H9 (cell line): Measurements from ENCODE around the gene ERRFI1. TPM values are rescaled to one million over a fixed set of nuclear protein-coding genes. Genes with fewer than 3 reads are reported as not detected.

ENCODE experiments used
- DNase-seq: peaks from one replicate; pipeline ENCODE4 v3.0.0-alpha.2; 2017
- H2AFZ ChIP-seq: one replicate; pipeline ENCODE4 v1.6.1; 2013; ENCODE audit warnings: mild to moderate bottlenecking, low read length, control low read depth, moderate library complexity
- H2AK5ac ChIP-seq: 2 replicates; pipeline ENCODE4 v1.6.1; 2013; ENCODE audit warnings: low read length, control low read depth, mixed read lengths; ENCODE audit not compliant: insufficient read length
- H2BK120ac ChIP-seq: one replicate; pipeline ENCODE4 v1.6.1; 2013; ENCODE audit warnings: low read depth, mild to moderate bottlenecking, low read length, control low read depth, inconsistent platforms; ENCODE audit not compliant: poor library complexity, severe bottlenecking
- H2BK12ac ChIP-seq: 2 replicates; pipeline ENCODE4 v1.6.1; 2013; ENCODE audit warnings: low read length, control low read depth, mixed read lengths, low read depth; ENCODE audit not compliant: insufficient read length
- H2BK15ac ChIP-seq: 2 replicates; pipeline ENCODE4 v1.6.1; 2013; ENCODE audit warnings: low read depth, low read length, control low read depth
- H2BK20ac ChIP-seq: one replicate; pipeline ENCODE4 v1.6.1; 2013; ENCODE audit warnings: low read depth, mild to moderate bottlenecking, low read length, control low read depth, inconsistent platforms; ENCODE audit not compliant: poor library complexity, severe bottlenecking
- H2BK5ac ChIP-seq: 2 replicates; pipeline ENCODE4 v1.6.1; 2013; ENCODE audit warnings: low read length, control low read depth, mixed read lengths; ENCODE audit not compliant: insufficient read length
- H3K14ac ChIP-seq: 2 replicates; pipeline ENCODE4 v1.6.1; 2013; ENCODE audit warnings: low read length, control low read depth; ENCODE audit not compliant: insufficient read depth
- H3K18ac ChIP-seq: 2 replicates; pipeline ENCODE4 v1.6.1; 2013; ENCODE audit warnings: low read depth, mild to moderate bottlenecking, mixed read lengths, low read length, control low read depth; ENCODE audit not compliant: insufficient read length
- H3K23ac ChIP-seq: 2 replicates; pipeline ENCODE4 v1.6.1; 2013; ENCODE audit warnings: low read length, control low read depth, mixed read lengths, low read depth; ENCODE audit not compliant: insufficient read length
- H3K23me2 ChIP-seq: 2 replicates; pipeline ENCODE4 v1.6.1; 2013; ENCODE audit warnings: low read depth, mild to moderate bottlenecking, mixed read lengths, low read length, control low read depth; ENCODE audit not compliant: insufficient read length, poor library complexity, severe bottlenecking
- H3K27ac ChIP-seq: 2 replicates; pipeline ENCODE4 v1.5.1; 2013; ENCODE audit warnings: low read length, control low read depth, mixed read lengths, low read depth; ENCODE audit not compliant: insufficient read length
- H3K27me3 ChIP-seq: 2 replicates; pipeline ENCODE4 v1.6.1; 2013; ENCODE audit warnings: low read length, control low read depth, inconsistent platforms; ENCODE audit not compliant: insufficient read depth
- H3K4ac ChIP-seq: 2 replicates; pipeline ENCODE4 v1.6.1; 2013; ENCODE audit warnings: low read depth, mild to moderate bottlenecking, control low read depth, inconsistent platforms, low read length, moderate library complexity
- H3K4me1 ChIP-seq: 2 replicates; pipeline ENCODE4 v1.6.1; 2013; ENCODE audit warnings: low read length, control low read depth, inconsistent platforms; ENCODE audit not compliant: insufficient read depth
- H3K4me2 ChIP-seq: 2 replicates; pipeline ENCODE4 v1.6.1; 2013; ENCODE audit warnings: low read length, control low read depth, mixed read lengths; ENCODE audit not compliant: insufficient read length, insufficient read depth
- H3K56ac ChIP-seq: 2 replicates; pipeline ENCODE4 v1.6.1; 2013; ENCODE audit warnings: low read depth, mild to moderate bottlenecking, mixed read lengths, low read length, control low read depth; ENCODE audit not compliant: insufficient read length
- H3K79me1 ChIP-seq: 2 replicates; pipeline ENCODE4 v1.6.1; 2013; ENCODE audit warnings: low read depth, mild to moderate bottlenecking, moderate library complexity, low read length, control low read depth, inconsistent platforms; ENCODE audit not compliant: insufficient read depth, poor library complexity, severe bottlenecking
- H3K79me2 ChIP-seq: 2 replicates; pipeline ENCODE4 v1.6.1; 2013; ENCODE audit warnings: low read length, control low read depth, inconsistent platforms; ENCODE audit not compliant: insufficient read depth
- H3K9ac ChIP-seq: 2 replicates; pipeline ENCODE4 v1.6.1; 2013; ENCODE audit warnings: low read length, control low read depth, mixed read lengths; ENCODE audit not compliant: insufficient read length; ENCODE audit errors: extremely low read depth
- H3K9me3 ChIP-seq: one replicate; pipeline ENCODE4 v1.6.1; 2013; ENCODE audit warnings: low read depth, low read length, inconsistent platforms; ENCODE audit not compliant: control insufficient read depth
- H3T11ph ChIP-seq: one replicate; pipeline ENCODE4 v1.6.1; 2013; ENCODE audit warnings: mild to moderate bottlenecking, low read length, control low read depth, inconsistent platforms
- H4K20me1 ChIP-seq: one replicate; pipeline ENCODE4 v1.6.1; 2013; ENCODE audit not compliant: control insufficient read depth, insufficient read length, insufficient read depth
- H4K5ac ChIP-seq: 2 replicates; pipeline ENCODE4 v1.6.1; 2013; ENCODE audit warnings: low read depth, mild to moderate bottlenecking, mixed read lengths, low read length, control low read depth; ENCODE audit not compliant: insufficient read length
- H4K8ac ChIP-seq: replicated peaks from 2 replicates; pipeline ENCODE4 v1.6.1; 2013; ENCODE audit warnings: low read length, control low read depth, mixed read lengths, low read depth; ENCODE audit not compliant: insufficient read length
- H4K91ac ChIP-seq: 2 replicates; pipeline ENCODE4 v1.6.1; 2013; ENCODE audit warnings: low read depth, mild to moderate bottlenecking, moderate library complexity, mixed read lengths, low read length, control low read depth; ENCODE audit not compliant: insufficient read length
- H3K27ac Mint-ChIP-seq, 3 experiments: 2 replicates in 2 of 3; 3 replicates in 1 of 3; pipeline ENCODE4 v1.8.0; 2020 to 2021; ENCODE audit warnings: mixed read lengths in 3 of 3, mild to moderate bottlenecking in 1 of 3, moderate library complexity in 1 of 3
- H3K27me3 Mint-ChIP-seq: 2 replicates; pipeline ENCODE4 v1.8.0; 2021; ENCODE audit warnings: low read depth, mild to moderate bottlenecking, moderate library complexity, mixed read lengths
- H3K36me3 Mint-ChIP-seq, 3 experiments: 2 replicates in 2 of 3; 3 replicates in 1 of 3; pipeline ENCODE4 v1.8.0; 2020 to 2021; ENCODE audit warnings: low read depth in 3 of 3, mixed read lengths in 3 of 3; ENCODE audit not compliant: insufficient read depth in 1 of 3
- H3K4me1 Mint-ChIP-seq, 2 experiments: 2 replicates each; pipeline ENCODE4 v1.8.0; 2020; ENCODE audit warnings: mixed read lengths in 2 of 2
- H3K4me3 Mint-ChIP-seq, 2 experiments: 2 replicates in 1 of 2; 3 replicates in 1 of 2; pipeline ENCODE4 v1.8.0; 2020 to 2021; ENCODE audit warnings: mild to moderate bottlenecking in 2 of 2, mixed read lengths in 2 of 2, moderate library complexity in 1 of 2
- H3K9me3 Mint-ChIP-seq, 2 experiments: 2 replicates in 1 of 2; 3 replicates in 1 of 2; pipeline ENCODE4 v1.8.0; 2020; ENCODE audit warnings: mild to moderate bottlenecking in 2 of 2, mixed read lengths in 2 of 2, moderate library complexity in 1 of 2
- CTCF ChIP-seq: fragments of 200-600 bp; sonication (generic); conservative IDR thresholded peaks from 3 replicates; pipeline ENCODE4 v1.8.0; 2021; ENCODE audit warnings: antibody characterized with exemption, mild to moderate bottlenecking
- WGBS: extraction: QIAGEN DNeasy Blood & Tissue Kit; methylation state at CpG from one replicate; pipeline ENCODE4 v1.1.7; 2013; ENCODE audit warnings: missing lambda C conversion rate, low lambda C conversion rate, mixed read lengths; ENCODE audit not compliant: insufficient read length; ENCODE audit errors: extremely low coverage; 5-methylcytosine and 5-hydroxymethylcytosine counted together
- total RNA-seq: library from RNA; stranded (reverse); gene quantifications from 2 replicates; pipeline ENCODE4 v1.2.1, GENCODE V29; 2021

The ERRFI1 gene
- total RNA-seq, 1 experiment from 2014 or later, result 20.8 TPM

GRCh38 chr1:8063298-8064036 lies 37.4 kb upstream of the ERRFI1 start:
- H3K18ac ChIP-seq, result no peak overlapping the region
- H3K56ac ChIP-seq, result no peak overlapping the region
- H2BK120ac ChIP-seq, result no peak overlapping the region
- no peak overlapping the region for H3K4ac ChIP-seq
- H3K14ac ChIP-seq, result no peak overlapping the region
- TF ChIP-seq CTCF, result no peak
- no CpG with 5 or more reads among the region's 7 CpGs for WGBS
- no peak overlapping the region for H2BK5ac ChIP-seq
- DNase-seq, result no peak
- no peak overlapping the region for H4K91ac ChIP-seq
- Mint-ChIP-seq H3K4me3 (no peak overlapping the region), H3K27me3 (no peaks in the 10 kb centered on the region), H3K36me3 (peaks cover 0 to 4% (median 1%) of the 10 kb centered on the region in 3 experiments; a peak in 2 of 7 replicates), H3K9me3 (peaks cover 4% of the 10 kb centered on the region in 2 experiments; a peak in 4 of 5 replicates), H3K4me1 (peaks cover 10% of the 10 kb centered on the region in 2 experiments; a peak in 3 of 4 replicates), H3K27ac (no peak overlapping the region)
- H3K27me3 ChIP-seq, result no peaks in the 10 kb centered on the region
- H2BK15ac ChIP-seq, result no peak overlapping the region
- no peak overlapping the region for H2AFZ ChIP-seq
- H3K27ac ChIP-seq, result no peak overlapping the region
- H3K4me1 ChIP-seq, result no peaks in the 10 kb centered on the region
- H3K9me3 ChIP-seq, result no peaks in the 10 kb centered on the region
- no peak overlapping the region for H3K23ac ChIP-seq
- H4K20me1 ChIP-seq, result no peaks in the 10 kb centered on the region
- H2BK12ac ChIP-seq, result no peak overlapping the region
- no peak overlapping the region for H3K4me2 ChIP-seq
- H4K8ac ChIP-seq, result no peak overlapping the region
- no peaks in the 10 kb centered on the region for H3K23me2 ChIP-seq
- H3K79me1 ChIP-seq, result no peaks in the 10 kb centered on the region
- no peak overlapping the region for H3T11ph ChIP-seq
- H2AK5ac ChIP-seq, result no peak overlapping the region
- no peak overlapping the region for H2BK20ac ChIP-seq
- H4K5ac ChIP-seq, result no peak overlapping the region
- no peak overlapping the region for H3K9ac ChIP-seq
- no peaks in the 10 kb centered on the region for H3K79me2 ChIP-seq
